Gastroesophageal sphincter (tissue), 3 donors: Measurements from ENCODE around the gene LHFPL2.
A peak's percentile ranks its signal among the peaks of the same experiment; 100 is the strongest.

Source experiments
- EP300 ChIP-seq: sonication (generic); formaldehyde crosslinking; IDR thresholded peaks from one replicate; pipeline ENCODE4 v1.6.1; 2017; ENCODE audit warnings: antibody characterized with exemption, mild to moderate bottlenecking
- POLR2A ChIP-seq, 2 donors: fragments of 450-650 bp; IDR thresholded peaks; one replicate each; pipeline ENCODE4 v1.6.1; 2017; ENCODE audit warnings: antibody characterized with exemption in 2 of 2, mild to moderate bottlenecking in 2 of 2, moderate library complexity in 1 of 2
- POLR2AphosphoS5 ChIP-seq: sonication (generic); formaldehyde crosslinking; IDR thresholded peaks from one replicate; pipeline ENCODE4 v1.6.1; 2017; ENCODE audit warnings: antibody characterized with exemption
- TF ChIP-seq, protein P1 (sequence below), 4 experiments: fragments of 200-600 bp in 2 of 4; fragments of 450-650 bp in 2 of 4; sonication (generic) in 1 of 4; IDR thresholded peaks; one replicate each; pipeline ENCODE4 v1.5.1; 2017 to 2019; ENCODE audit warnings: antibody characterized with exemption in 4 of 4, mild to moderate bottlenecking in 2 of 4, moderate library complexity in 2 of 4

DNA sequence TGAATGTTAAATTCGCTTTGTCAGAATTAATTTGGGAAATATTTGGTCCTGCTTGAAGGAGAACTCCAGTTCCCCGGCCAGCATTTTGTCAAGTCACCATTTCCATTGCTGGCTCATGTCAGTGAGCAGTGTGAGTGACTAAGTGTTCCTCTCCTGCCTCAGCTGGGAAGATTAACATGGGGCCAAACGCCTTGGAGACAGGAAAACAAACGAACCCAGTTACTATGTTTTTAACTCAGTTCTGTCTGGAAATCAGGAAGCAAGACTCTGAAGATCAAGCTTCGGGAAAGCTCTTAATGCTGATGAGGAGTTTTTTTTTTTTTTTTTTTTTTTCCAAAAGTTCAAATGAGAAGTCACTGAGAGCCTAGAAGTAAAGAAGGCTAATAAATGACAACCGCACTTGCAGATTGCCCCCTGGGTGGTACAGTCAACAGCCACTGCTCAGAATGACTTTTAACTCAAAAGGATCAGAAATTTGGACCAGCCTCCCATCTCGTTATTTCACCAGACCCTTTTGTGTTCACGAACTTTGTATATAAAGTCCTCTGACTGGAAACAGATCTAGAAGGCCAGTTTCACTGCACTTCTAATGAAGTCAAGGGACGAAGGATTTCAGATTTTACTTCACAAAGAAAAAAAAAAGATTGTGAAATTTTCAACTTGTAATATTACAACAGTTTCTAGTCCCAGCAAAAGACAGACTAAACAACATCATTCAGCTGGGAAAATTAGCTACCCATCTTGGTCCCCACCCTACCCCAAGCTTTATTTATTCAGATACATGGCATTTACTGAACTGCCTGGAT lies 121.3 kb downstream of the LHFPL2 start:
- TF ChIP-seq POLR2A (IDR thresholded peaks at IDR 0.05) (no peak), POLR2AphosphoS5 (peak; percentile 91), EP300 (no peak)
- TF ChIP-seq, protein P1, sequence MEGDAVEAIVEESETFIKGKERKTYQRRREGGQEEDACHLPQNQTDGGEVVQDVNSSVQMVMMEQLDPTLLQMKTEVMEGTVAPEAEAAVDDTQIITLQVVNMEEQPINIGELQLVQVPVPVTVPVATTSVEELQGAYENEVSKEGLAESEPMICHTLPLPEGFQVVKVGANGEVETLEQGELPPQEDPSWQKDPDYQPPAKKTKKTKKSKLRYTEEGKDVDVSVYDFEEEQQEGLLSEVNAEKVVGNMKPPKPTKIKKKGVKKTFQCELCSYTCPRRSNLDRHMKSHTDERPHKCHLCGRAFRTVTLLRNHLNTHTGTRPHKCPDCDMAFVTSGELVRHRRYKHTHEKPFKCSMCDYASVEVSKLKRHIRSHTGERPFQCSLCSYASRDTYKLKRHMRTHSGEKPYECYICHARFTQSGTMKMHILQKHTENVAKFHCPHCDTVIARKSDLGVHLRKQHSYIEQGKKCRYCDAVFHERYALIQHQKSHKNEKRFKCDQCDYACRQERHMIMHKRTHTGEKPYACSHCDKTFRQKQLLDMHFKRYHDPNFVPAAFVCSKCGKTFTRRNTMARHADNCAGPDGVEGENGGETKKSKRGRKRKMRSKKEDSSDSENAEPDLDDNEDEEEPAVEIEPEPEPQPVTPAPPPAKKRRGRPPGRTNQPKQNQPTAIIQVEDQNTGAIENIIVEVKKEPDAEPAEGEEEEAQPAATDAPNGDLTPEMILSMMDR (IDR thresholded peaks at IDR 0.05), result no peak
